ENCODE results near the gene PCNA. TPM values are rescaled to one million over a fixed set of nuclear protein-coding genes. Genes with fewer than 3 reads are reported as not detected.

PCNA gene
- total RNA-seq, 2 donors from 2014 or later: 25.3 to 25.4 TPM

DNA sequence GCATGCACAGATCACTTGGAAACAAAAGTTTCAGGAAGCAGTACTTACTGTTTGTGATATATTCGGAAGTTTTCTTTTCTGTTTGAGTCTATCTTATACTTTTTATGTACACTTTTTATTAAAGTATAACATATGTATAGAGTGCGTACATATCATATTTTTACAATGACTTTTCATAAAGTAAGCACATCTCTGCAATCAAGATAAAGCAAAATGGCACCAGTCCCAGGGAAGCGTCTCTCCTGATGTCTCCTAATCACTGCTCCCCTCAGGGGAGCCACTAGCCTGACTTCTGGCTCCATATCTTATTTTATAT is 33.4 kb upstream of the PCNA start:
- Histone ChIP-seq H3K36me3 (no peaks in the 10 kb centered on the region), H3K9me3 (no peaks in the 10 kb centered on the region), H3K4me3 (no peak overlapping the region), H3K4me1 (peaks cover 0 to 82% of the 10 kb centered on the region in 2 donors), H3K27ac (peak overlapping the region in 1 of 2 donors; percentile 12), H3K27me3 (no peaks in the 10 kb centered on the region)
- TF ChIP-seq, protein P1, sequence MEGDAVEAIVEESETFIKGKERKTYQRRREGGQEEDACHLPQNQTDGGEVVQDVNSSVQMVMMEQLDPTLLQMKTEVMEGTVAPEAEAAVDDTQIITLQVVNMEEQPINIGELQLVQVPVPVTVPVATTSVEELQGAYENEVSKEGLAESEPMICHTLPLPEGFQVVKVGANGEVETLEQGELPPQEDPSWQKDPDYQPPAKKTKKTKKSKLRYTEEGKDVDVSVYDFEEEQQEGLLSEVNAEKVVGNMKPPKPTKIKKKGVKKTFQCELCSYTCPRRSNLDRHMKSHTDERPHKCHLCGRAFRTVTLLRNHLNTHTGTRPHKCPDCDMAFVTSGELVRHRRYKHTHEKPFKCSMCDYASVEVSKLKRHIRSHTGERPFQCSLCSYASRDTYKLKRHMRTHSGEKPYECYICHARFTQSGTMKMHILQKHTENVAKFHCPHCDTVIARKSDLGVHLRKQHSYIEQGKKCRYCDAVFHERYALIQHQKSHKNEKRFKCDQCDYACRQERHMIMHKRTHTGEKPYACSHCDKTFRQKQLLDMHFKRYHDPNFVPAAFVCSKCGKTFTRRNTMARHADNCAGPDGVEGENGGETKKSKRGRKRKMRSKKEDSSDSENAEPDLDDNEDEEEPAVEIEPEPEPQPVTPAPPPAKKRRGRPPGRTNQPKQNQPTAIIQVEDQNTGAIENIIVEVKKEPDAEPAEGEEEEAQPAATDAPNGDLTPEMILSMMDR (IDR thresholded peaks at IDR 0.05): no peak
- DNase-seq (ENCODE audit: low spot score): no peak

DNA sequence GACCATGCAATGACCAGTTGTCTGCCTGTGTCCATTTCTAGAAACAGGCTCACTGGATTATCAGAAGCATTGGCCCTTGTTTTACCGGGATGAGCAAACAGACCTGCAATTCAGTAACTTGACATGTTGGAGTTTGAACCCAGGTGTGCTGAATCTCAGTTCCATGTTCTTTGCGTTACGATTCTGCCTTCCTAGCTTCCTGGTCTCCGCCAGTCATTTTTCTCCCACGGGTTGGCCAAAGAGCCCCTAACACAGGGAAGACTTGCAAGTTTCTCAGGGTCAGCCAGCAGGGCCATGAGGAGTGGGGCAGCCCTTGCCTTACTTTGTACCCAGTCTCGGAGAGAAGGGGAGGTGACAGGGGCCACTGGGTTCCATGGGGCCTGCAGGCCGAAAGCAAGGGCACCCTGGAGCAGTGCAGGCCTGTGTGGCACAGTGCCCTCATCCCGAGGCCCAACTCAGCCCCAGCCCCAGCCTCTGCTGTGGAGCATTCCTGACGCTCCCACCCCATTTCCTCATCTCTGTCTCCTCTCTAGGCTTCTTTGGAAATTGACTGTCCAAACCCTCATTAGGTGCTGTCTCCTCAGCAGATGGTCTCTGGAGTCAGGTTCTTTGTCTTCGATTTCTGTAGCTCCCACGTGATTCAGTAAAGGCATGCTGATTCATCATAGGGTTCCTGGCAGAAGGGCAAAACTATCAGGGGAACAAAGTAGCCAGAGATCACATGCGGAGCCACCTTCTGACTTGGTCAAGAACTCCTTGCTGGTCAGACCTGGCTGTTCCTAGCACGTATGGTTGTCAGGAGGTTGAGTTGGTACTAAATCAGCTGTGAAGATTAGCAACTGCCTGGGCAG is 30.7 kb upstream of the PCNA start:
- TF ChIP-seq, protein P1 (IDR thresholded peaks at IDR 0.05): no peak
- H3K36me3 ChIP-seq: no peaks in the 10 kb centered on the region
- H3K9me3 ChIP-seq: no peaks in the 10 kb centered on the region
- no peak overlapping the region for H3K4me3 ChIP-seq
- DNase-seq (ENCODE audit: low spot score): no peak
- peaks cover 0 to 90% of the 10 kb centered on the region in 2 donors for H3K4me1 ChIP-seq
- H3K27ac ChIP-seq: peak overlapping the region; percentile 75 to 81
- H3K27me3 ChIP-seq: no peaks in the 10 kb centered on the region

DNA sequence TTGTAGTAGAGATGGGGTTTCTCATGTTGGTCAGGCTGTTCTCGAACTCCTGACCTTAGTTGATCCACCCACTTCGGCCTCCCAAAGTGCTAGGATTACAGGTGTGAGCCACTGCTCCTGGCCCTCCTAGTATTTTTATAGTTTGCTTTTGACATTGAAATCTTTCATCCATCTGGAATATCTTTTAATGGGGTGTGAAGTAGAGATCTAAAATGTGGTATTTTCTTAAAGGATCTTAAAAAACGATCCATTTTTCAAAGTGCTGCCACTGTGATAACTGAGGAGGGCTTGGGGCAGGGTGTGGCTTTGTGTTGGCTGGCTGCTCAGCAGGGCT is 30.1 kb upstream of the PCNA start:
- TF ChIP-seq, protein P1 (IDR thresholded peaks at IDR 0.05): no peak
- H3K36me3 ChIP-seq: no peaks in the 10 kb centered on the region
- DNase-seq (ENCODE audit: low spot score): no peak
- no peaks in the 10 kb centered on the region for H3K27me3 ChIP-seq
- peaks cover 0 to 90% of the 10 kb centered on the region in 2 donors for H3K4me1 ChIP-seq
- no peaks in the 10 kb centered on the region for H3K9me3 ChIP-seq
- no peak overlapping the region for H3K4me3 ChIP-seq
- H3K27ac ChIP-seq: peak overlapping the region; percentile 75 to 81

DNA sequence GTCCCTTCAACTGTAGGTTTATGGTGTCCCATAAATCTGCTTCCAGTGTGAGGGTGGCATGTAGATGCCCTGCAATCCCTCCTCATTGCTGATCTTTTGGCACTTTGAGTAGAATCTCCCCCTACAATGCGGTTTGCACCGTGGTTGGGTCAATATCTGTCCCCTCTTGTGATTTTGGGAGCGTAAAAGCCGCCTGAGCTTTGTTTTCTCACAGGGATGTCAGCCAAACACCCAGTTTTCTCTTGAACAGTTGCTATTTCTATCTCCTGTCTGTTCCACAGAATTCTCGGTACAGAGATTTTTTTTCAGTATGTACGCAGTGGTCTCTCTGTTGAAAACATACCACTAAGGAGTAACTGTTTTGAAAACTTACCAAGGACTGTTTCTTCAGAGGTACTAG is 28.8 kb upstream of the PCNA start:
- TF ChIP-seq, protein P1 (IDR thresholded peaks at IDR 0.05): no peak

DNA sequence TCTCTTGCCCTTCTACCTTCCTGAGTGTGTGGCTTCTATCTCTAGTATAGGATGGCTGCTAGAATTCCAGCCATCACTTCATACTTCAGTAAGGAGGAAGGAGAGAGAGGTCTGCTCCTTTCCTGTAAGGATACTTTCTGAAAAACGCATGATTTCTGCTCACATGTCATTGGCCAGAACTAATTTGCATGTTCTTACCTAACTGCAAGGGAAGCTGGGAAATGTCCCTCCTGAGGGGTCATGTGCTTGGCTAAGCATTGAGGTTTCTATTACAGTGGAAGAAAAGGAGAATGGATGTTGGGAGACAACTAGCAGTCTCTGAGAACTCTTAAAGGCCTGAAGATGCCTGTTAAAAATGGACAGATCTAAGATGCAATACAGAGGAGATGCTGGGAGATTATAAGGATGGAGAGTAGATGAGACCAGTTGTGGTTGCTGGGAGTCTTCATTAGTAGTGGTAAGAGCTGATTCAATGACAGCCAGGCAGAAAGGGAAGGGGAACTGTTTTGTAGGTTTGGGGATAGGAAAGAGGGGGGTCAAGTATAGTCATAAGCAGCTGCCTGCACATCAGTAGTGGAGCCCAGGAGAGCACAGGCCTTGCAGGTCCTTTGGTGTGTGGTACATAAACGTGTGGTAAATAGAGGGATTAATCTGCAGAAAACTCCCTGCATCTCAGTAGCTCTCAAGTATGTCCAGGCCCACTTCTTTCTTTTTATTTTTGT is 27.3 kb upstream of the PCNA start:
- Histone ChIP-seq H3K36me3 (no peaks in the 10 kb centered on the region), H3K27me3 (no peaks in the 10 kb centered on the region), H3K4me3 (no peak overlapping the region), H3K4me1 (peaks cover 0 to 92% of the 10 kb centered on the region in 2 donors), H3K9me3 (no peaks in the 10 kb centered on the region), H3K27ac (no peak overlapping the region)
- no peak for DNase-seq (ENCODE audit: low spot score)
- TF ChIP-seq, protein P1 (IDR thresholded peaks at IDR 0.05): no peak

More for the DNA sequence above, 28.8 kb upstream of the PCNA start:
- Histone ChIP-seq H3K9me3 (no peaks in the 10 kb centered on the region), H3K27me3 (no peaks in the 10 kb centered on the region), H3K4me3 (no peak overlapping the region), H3K4me1 (peaks cover 0 to 91% of the 10 kb centered on the region in 2 donors), H3K36me3 (no peaks in the 10 kb centered on the region), H3K27ac (peak overlapping the region; percentile 75 to 81)
- DNase-seq (ENCODE audit: low spot score): no peak

All from right atrium auricular region (tissue), 2 donors.